Testis (tissue), 2 donors: ENCODE measurements around the gene NOP9.

Experiments used
- CTCF ChIP-seq, 3 experiments: fragments of 450-650 bp in 2 of 3; fragments of 200-600 bp in 1 of 3; sonication (generic) in 1 of 3; IDR thresholded peaks; one replicate each; pipeline ENCODE4 v1.5.1; 2016 to 2019; ENCODE audit warnings: antibody characterized with exemption in 3 of 3, mild to moderate bottlenecking in 2 of 3, moderate library complexity in 1 of 3
- POLR2A ChIP-seq: fragments of 450-650 bp; IDR thresholded peaks from one replicate; pipeline ENCODE4 v1.6.1; 2017; ENCODE audit warnings: antibody characterized with exemption, mild to moderate bottlenecking, moderate library complexity

- TF ChIP-seq CTCF (IDR thresholded peaks at IDR 0.05) (no peak), POLR2A (no peak)
Observed at GRCh38 chr14:24256960-24257359, 42.7 kb upstream of the NOP9 start.
